Measurements from ENCODE around the gene PRR23E. TPM values are rescaled to one million over a fixed set of nuclear protein-coding genes. Genes with fewer than 3 reads are reported as not detected.

PRR23E gene
- not detected in 2 replicates for total RNA-seq (2014; rRNA removed; shearing (Covaris generic))

- Histone ChIP-seq H3K4me3 (no peak within 1 kb of the TSS), H3K4me1 (no peaks in the 10 kb centered on the region), H3K27ac (no peak within 1 kb of the TSS), H3K36me3 (no peaks in the 10 kb centered on the region), H3K27me3 (no peaks in the 10 kb centered on the region), H3K9me3 (replicated peaks) (no peaks in the 10 kb centered on the region)
- DNase-seq = no peak
Observed at GRCh38 chr3:127192576-127193232, at the start of gene PRR23E. Gene PRR23E (plus strand): TSS chr3:127193131. CDS start chr3:127196686, 3,555 bp downstream.

- Histone ChIP-seq H3K4me3 (no peak overlapping the region), H3K27me3 (no peaks in the 10 kb centered on the region; the same call in 1 of the 2 replicates), H3K36me3 (no peaks in the 10 kb centered on the region), H3K9me3 (replicated peaks) (no peaks in the 10 kb centered on the region), H3K4me1 (peaks cover 9% of the 10 kb centered on the region), H3K27ac (no peak overlapping the region)
- DNase-seq = no peak
Observed at GRCh38 chr3:127143172-127143571, 49.8 kb upstream of the PRR23E start.

GRCh38 chr3:127144631-127145030, 48.3 kb upstream of the PRR23E start:
- DNase-seq = no peak
- Histone ChIP-seq H3K9me3 (replicated peaks) (no peaks in the 10 kb centered on the region), H3K4me3 (no peak overlapping the region), H3K27ac (no peak overlapping the region), H3K4me1 (peaks cover 4% of the 10 kb centered on the region; the same call in 1 of the 2 replicates), H3K27me3 (no peaks in the 10 kb centered on the region; the same call in 1 of the 2 replicates), H3K36me3 (no peaks in the 10 kb centered on the region)

GRCh38 chr3:127145266-127145665, 47.7 kb upstream of the PRR23E start:
- DNase-seq = no peak
- Histone ChIP-seq H3K4me1 (peaks cover 4% of the 10 kb centered on the region; the same call in 1 of the 2 replicates), H3K27me3 (no peaks in the 10 kb centered on the region; the same call in 1 of the 2 replicates), H3K9me3 (replicated peaks) (no peaks in the 10 kb centered on the region), H3K27ac (no peak overlapping the region), H3K36me3 (no peaks in the 10 kb centered on the region), H3K4me3 (no peak overlapping the region)

GRCh38 chr3:127147291-127147885, 45.5 kb upstream of the PRR23E start:
- H3K4me1 ChIP-seq = peaks cover under 1% of the 10 kb centered on the region; the same call in 1 of the 2 replicates
- no peaks in the 10 kb centered on the region for H3K36me3 ChIP-seq
- no peaks in the 10 kb centered on the region; the same call in 1 of the 2 replicates for H3K27me3 ChIP-seq
- H3K9me3 ChIP-seq (replicated peaks) = no peaks in the 10 kb centered on the region
- no peak overlapping the region for H3K27ac ChIP-seq
- H3K4me3 ChIP-seq = no peak overlapping the region
- DNase-seq = no peak

- Histone ChIP-seq H3K4me1 (no peaks in the 10 kb centered on the region), H3K9me3 (replicated peaks) (peaks cover 3% of the 10 kb centered on the region; the same call in 1 of the 2 replicates), H3K27me3 (no peaks in the 10 kb centered on the region; the same call in 1 of the 2 replicates), H3K4me3 (no peak overlapping the region), H3K36me3 (no peaks in the 10 kb centered on the region), H3K27ac (no peak overlapping the region)
- no peak for DNase-seq
Observed at GRCh38 chr3:127149621-127150310, 43.2 kb upstream of the PRR23E start.

GRCh38 chr3:127150513-127151250, 42.2 kb upstream of the PRR23E start:
- Histone ChIP-seq H3K4me1 (no peaks in the 10 kb centered on the region), H3K4me3 (no peak overlapping the region), H3K27ac (no peak overlapping the region), H3K36me3 (no peaks in the 10 kb centered on the region), H3K27me3 (no peaks in the 10 kb centered on the region; the same call in 1 of the 2 replicates), H3K9me3 (replicated peaks) (peaks cover 3% of the 10 kb centered on the region; the same call in 1 of the 2 replicates)
- no peak for DNase-seq

- Histone ChIP-seq H3K4me1 (no peaks in the 10 kb centered on the region; the same call in 1 of the 2 replicates), H3K36me3 (no peaks in the 10 kb centered on the region), H3K27me3 (no peaks in the 10 kb centered on the region; the same call in 1 of the 2 replicates), H3K4me3 (no peak overlapping the region), H3K9me3 (replicated peaks) (peaks cover 3% of the 10 kb centered on the region; the same call in 1 of the 2 replicates), H3K27ac (no peak overlapping the region)
- peak in 1 of 2 experiments; percentile 50 for DNase-seq
Observed at GRCh38 chr3:127151251-127151564, 41.7 kb upstream of the PRR23E start.

- H3K36me3 ChIP-seq = no peaks in the 10 kb centered on the region
- H3K4me1 ChIP-seq = peaks cover 5% of the 10 kb centered on the region; the same call in 1 of the 2 replicates
- no peak overlapping the region for H3K4me3 ChIP-seq
- DNase-seq = no peak
- peaks cover 3% of the 10 kb centered on the region; the same call in 1 of the 2 replicates for H3K9me3 ChIP-seq (replicated peaks)
- H3K27me3 ChIP-seq = no peaks in the 10 kb centered on the region; the same call in 1 of the 2 replicates
- no peak overlapping the region for H3K27ac ChIP-seq
Observed at GRCh38 chr3:127151992-127152650, 40.8 kb upstream of the PRR23E start.

- Histone ChIP-seq H3K36me3 (no peaks in the 10 kb centered on the region), H3K27me3 (no peaks in the 10 kb centered on the region; the same call in 1 of the 2 replicates), H3K4me1 (peaks cover 10% of the 10 kb centered on the region), H3K4me3 (no peak overlapping the region), H3K27ac (no peak overlapping the region), H3K9me3 (replicated peaks) (peaks cover 3% of the 10 kb centered on the region; the same call in 1 of the 2 replicates)
- DNase-seq = no peak
Observed at GRCh38 chr3:127152684-127153505, 40.0 kb upstream of the PRR23E start.

- no peaks in the 10 kb centered on the region; the same call in 1 of the 2 replicates for H3K27me3 ChIP-seq
- no peak overlapping the region for H3K4me3 ChIP-seq
- H3K36me3 ChIP-seq = no peaks in the 10 kb centered on the region
- no peak overlapping the region for H3K27ac ChIP-seq
- peaks cover 3% of the 10 kb centered on the region; the same call in 1 of the 2 replicates for H3K9me3 ChIP-seq (replicated peaks)
- peaks cover 16% of the 10 kb centered on the region for H3K4me1 ChIP-seq
- DNase-seq = no peak
Observed at GRCh38 chr3:127153506-127153815, 39.5 kb upstream of the PRR23E start.

- H3K4me1 ChIP-seq = peaks cover 24% of the 10 kb centered on the region
- H3K36me3 ChIP-seq = no peaks in the 10 kb centered on the region
- peaks cover 3% of the 10 kb centered on the region; the same call in 1 of the 2 replicates for H3K9me3 ChIP-seq (replicated peaks)
- H3K4me3 ChIP-seq = no peak overlapping the region
- DNase-seq = no peak
- no peaks in the 10 kb centered on the region for H3K27me3 ChIP-seq
- H3K27ac ChIP-seq = 0 out of 2 replicates have a peak overlapping the region, but pooled peaks have one; percentile 21
Observed at GRCh38 chr3:127156338-127157050, 36.4 kb upstream of the PRR23E start.

Data from SJCRH30 (cell line).